ENCODE measurements around the gene NFIA. TPM values are rescaled to one million over a fixed set of nuclear protein-coding genes. Genes with fewer than 3 reads are reported as not detected.

The NFIA gene
- total RNA-seq, 3 donors from 2014 or later: 2.7 to 6.9 (median 5.8) TPM

- no peaks in the 10 kb centered on the region for H3K36me3 Mint-ChIP-seq (ENCODE audit: insufficient read depth)
- no peak for DNase-seq
- no peaks in the 10 kb centered on the region for H3K9me3 Mint-ChIP-seq
- no peaks in the 10 kb centered on the region for H3K27me3 Mint-ChIP-seq (ENCODE audit: low read depth)
- H3K4me3 Mint-ChIP-seq: no peak overlapping the region
- no peaks in the 10 kb centered on the region for H3K4me1 Mint-ChIP-seq (ENCODE audit: low read depth)
- no peak for ATAC-seq
Measured at GRCh38 chr1:61184714-61185106, 102.3 kb downstream of the NFIA start.

- Mint-ChIP-seq H3K36me3 (ENCODE audit: insufficient read depth) (no peaks in the 10 kb centered on the region), H3K4me1 (ENCODE audit: low read depth) (no peaks in the 10 kb centered on the region)
Measured at GRCh38 chr1:61186753-61187152, 104.4 kb downstream of the NFIA start.

GRCh38 chr1:61187352-61188086 lies 105.2 kb downstream of the NFIA start:
- H3K4me1 Mint-ChIP-seq (ENCODE audit: low read depth): no peaks in the 10 kb centered on the region
- H3K27me3 Mint-ChIP-seq (ENCODE audit: low read depth): no peaks in the 10 kb centered on the region
- no peak overlapping the region for H3K4me3 Mint-ChIP-seq
- ATAC-seq (no peak), DNase-seq (no peak)
- H3K36me3 Mint-ChIP-seq (ENCODE audit: insufficient read depth): no peaks in the 10 kb centered on the region
- H3K9me3 Mint-ChIP-seq: no peaks in the 10 kb centered on the region

More at GRCh38 chr1:61186753-61187152, 104.4 kb downstream of the NFIA start:
- H3K27me3 Mint-ChIP-seq (ENCODE audit: low read depth): no peaks in the 10 kb centered on the region
- no peak for DNase-seq
- no peak for ATAC-seq
- H3K9me3 Mint-ChIP-seq: no peaks in the 10 kb centered on the region
- H3K4me3 Mint-ChIP-seq: no peak overlapping the region

DNA sequence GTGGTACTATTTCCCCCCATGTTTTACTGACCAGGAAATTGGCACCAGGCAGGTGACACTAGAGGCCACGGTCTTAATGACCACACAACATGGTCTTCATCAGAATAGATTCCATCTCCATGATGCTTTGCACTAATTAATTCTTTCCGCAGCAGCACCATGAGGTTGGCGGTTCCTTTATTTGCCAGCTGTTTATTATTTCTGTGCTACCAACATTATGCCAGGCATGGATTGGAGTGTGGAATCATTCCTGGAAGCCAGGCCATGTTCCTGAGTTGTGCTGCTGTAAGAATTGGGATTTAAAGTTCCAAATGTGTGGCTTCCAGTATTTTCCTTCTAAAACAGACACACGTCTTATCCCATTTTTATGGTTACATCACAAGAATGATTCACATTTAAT lies 107.8 kb downstream of the NFIA start:
- ATAC-seq (no peak), DNase-seq (no peak)
- Mint-ChIP-seq H3K4me1 (ENCODE audit: low read depth) (no peaks in the 10 kb centered on the region), H3K36me3 (ENCODE audit: insufficient read depth) (no peaks in the 10 kb centered on the region), H3K9me3 (no peaks in the 10 kb centered on the region), H3K27me3 (ENCODE audit: low read depth) (no peaks in the 10 kb centered on the region), H3K4me3 (no peak overlapping the region)

DNA sequence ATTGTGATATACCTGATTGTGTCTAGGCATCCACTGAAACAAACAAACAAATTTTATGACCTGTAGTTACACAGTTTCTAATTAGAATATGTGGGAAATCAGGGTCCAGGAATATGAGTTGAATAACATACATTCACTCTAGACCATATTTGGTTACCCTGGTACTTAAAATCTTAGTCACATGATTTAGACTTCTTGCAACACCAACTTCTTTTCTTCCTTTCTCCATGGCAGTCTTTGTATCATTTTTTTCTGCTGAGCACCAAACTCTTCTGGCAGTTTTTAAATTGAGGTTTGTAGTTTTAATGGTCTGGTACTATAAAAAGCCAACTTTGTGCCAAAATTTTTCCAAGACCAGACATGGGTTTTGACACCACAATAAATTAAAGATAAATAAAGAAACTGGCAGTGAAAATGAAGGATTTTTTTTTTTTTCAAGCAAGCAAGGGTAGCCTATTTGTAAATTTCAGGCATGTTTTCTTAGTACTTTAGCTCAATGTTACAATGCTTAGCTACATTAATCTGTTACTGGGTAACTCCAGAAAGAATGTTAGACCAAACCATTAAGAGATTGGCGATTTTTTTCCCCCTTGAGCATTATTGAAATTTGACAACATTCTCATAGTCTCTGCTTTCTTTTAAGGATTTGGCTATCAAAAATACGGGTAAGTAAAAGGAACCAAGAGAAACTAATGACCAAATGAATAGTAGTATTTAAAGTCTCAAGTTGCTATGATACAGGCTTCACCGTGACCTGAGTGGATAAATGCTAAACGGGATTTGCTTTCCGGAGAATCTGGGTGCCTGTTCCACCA lies 108.5 kb downstream of the NFIA start:
- H3K4me1 Mint-ChIP-seq (ENCODE audit: low read depth): no peaks in the 10 kb centered on the region
- H3K27me3 Mint-ChIP-seq (ENCODE audit: low read depth): no peaks in the 10 kb centered on the region
- no peak overlapping the region for H3K4me3 Mint-ChIP-seq

DNA sequence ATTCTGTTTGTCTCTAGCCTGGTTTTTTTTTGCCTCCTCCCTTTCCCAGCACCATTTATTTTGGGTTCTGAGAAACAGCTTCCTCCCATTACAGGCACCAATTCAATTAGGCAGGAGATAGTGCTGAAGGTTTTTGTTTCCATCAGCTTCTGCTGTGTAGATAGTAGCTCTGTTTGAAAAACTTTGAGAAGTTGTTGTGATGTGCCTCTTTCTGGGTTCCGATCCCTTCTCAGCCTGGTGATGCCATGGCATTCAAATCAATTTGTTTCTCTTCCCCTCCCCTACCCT lies 109.0 kb downstream of the NFIA start:
- H3K36me3 Mint-ChIP-seq (ENCODE audit: insufficient read depth): no peaks in the 10 kb centered on the region
- ATAC-seq (no peak), DNase-seq (no peak)
- H3K4me1 Mint-ChIP-seq (ENCODE audit: low read depth): no peaks in the 10 kb centered on the region
- no peaks in the 10 kb centered on the region for H3K27me3 Mint-ChIP-seq (ENCODE audit: low read depth)
- no peaks in the 10 kb centered on the region for H3K9me3 Mint-ChIP-seq
- no peak overlapping the region for H3K4me3 Mint-ChIP-seq

More for the DNA sequence above, 108.5 kb downstream of the NFIA start:
- ATAC-seq: no peak
- no peaks in the 10 kb centered on the region for H3K36me3 Mint-ChIP-seq (ENCODE audit: insufficient read depth)
- DNase-seq: no peak
- no peaks in the 10 kb centered on the region for H3K9me3 Mint-ChIP-seq

DNA sequence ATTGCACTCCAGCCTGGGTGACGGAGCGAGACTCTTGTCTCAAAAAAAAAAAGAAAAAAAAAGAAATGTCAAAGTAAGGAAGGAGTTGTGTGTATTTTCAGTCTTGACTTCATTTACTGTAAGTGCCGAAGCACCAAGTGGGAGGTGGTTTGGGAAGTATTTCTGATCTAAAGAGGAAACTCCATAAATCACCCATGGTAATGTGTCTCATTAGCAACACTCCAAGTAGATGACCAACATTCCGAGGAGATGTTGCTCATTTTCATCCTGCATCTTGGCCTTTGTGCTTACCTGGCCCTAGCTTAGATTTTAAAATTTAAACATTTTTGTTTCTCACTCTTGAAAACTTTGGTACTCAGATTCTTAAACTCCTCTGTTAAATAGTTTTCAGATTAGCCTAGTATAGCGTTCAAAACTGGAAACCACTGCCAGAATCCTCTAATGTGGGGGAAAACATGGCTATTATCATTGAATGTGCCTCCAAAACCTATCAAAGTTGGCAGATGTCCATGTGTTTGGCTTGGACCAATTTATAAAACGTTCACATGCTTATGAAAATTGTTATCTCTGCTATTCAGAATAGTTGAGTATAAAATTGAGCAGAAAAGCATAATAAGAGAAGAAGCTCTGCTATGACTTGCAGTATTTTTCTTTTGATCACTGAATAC lies 110.4 kb downstream of the NFIA start:
- Mint-ChIP-seq H3K9me3 (no peaks in the 10 kb centered on the region), H3K27me3 (ENCODE audit: low read depth) (no peaks in the 10 kb centered on the region), H3K36me3 (ENCODE audit: insufficient read depth) (no peaks in the 10 kb centered on the region), H3K4me1 (ENCODE audit: low read depth) (no peaks in the 10 kb centered on the region), H3K4me3 (no peak overlapping the region)
- ATAC-seq (no peak), DNase-seq (no peak)

GRCh38 chr1:61193808-61194207 lies 111.4 kb downstream of the NFIA start:
- H3K9me3 Mint-ChIP-seq: no peaks in the 10 kb centered on the region
- H3K4me1 Mint-ChIP-seq (ENCODE audit: low read depth): no peaks in the 10 kb centered on the region
- H3K27me3 Mint-ChIP-seq (ENCODE audit: low read depth): no peaks in the 10 kb centered on the region
- DNase-seq: no peak
- ATAC-seq: no peak
- H3K36me3 Mint-ChIP-seq (ENCODE audit: insufficient read depth): no peaks in the 10 kb centered on the region
- H3K4me3 Mint-ChIP-seq: no peak overlapping the region

DNA sequence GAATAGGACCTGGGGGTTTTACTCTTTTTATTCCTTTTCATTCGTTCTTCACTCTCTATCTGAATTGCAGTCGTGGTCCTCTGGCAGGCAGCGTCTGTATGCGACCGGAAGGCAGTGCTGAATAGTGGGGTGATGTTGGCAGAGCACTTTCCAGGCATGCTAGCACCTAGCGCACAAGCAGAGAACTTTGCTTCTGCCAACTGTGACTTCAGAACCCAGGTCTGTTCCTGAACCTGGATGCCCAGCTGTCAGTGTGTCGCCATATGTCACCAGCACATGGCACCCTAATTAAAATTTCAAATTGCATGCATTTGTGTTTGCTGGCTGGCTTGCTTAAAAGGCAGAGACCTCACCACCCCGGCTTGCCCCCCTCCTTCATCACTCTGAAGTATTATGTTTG lies 116.2 kb downstream of the NFIA start:
- DNase-seq: no peak
- H3K4me1 Mint-ChIP-seq (ENCODE audit: low read depth): no peaks in the 10 kb centered on the region
- H3K27me3 Mint-ChIP-seq (ENCODE audit: low read depth): no peaks in the 10 kb centered on the region
- no peaks in the 10 kb centered on the region for H3K9me3 Mint-ChIP-seq
- no peaks in the 10 kb centered on the region for H3K36me3 Mint-ChIP-seq (ENCODE audit: insufficient read depth)
- H3K4me3 Mint-ChIP-seq: no peak overlapping the region
- ATAC-seq: no peak

DNA sequence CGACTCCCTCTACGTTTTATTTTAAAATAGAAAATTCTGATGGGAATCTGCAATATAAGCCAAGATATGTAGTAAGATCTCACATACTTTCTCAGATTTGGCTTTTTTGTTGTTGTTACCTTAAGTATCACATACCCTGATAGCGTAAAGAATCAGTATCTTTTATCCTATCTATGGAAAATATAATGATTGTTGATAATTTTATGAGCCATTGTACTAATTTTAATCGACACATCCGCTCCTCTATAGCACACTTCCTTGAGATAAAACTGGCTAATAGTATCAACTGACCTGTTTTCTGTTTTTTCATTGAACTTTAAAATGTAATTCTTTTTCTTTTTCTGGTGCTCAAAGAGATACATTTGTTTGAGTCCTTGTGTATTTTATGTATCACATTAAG lies 118.7 kb downstream of the NFIA start:
- H3K27me3 Mint-ChIP-seq (ENCODE audit: low read depth): no peaks in the 10 kb centered on the region
- no peaks in the 10 kb centered on the region for H3K9me3 Mint-ChIP-seq
- DNase-seq (no peak), ATAC-seq (no peak)
- H3K36me3 Mint-ChIP-seq (ENCODE audit: insufficient read depth): no peaks in the 10 kb centered on the region
- H3K4me3 Mint-ChIP-seq: no peak overlapping the region
- H3K4me1 Mint-ChIP-seq (ENCODE audit: low read depth): no peaks in the 10 kb centered on the region

DNA sequence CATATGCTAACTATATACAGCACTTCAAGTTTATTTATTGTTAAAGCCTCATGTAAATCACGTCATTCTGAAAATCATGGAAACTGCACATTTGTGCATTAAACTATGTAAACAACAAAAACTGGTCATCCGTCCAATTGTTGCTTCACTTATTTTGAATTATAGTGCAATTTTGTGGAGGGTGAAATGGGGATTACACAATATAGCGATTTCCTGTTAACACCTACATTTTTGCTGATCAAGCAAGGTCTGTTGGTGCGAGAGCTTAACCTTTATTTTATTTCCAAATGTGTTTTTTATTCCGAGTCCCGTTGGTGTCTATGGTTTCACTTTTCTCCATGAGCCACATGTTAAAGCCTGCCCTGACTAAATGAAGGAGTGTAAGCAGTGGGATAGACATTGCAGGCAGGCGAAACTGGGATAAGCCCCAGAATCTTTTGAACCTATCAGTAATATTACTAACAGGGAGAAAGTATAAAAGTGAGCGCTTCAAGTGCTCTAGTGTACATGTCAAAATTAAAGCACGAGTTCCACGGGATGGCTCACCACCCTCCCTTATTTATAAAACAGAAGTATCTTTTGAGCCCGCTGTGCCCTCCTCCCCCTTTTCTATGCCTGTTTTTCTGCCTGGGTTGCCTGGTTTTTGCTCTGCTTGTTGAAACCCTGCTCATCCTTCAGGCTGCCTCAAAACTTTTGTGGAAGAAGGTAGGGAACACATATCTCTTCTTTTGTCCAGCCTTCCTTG lies 120.7 kb downstream of the NFIA start:
- Mint-ChIP-seq H3K4me3 (no peak overlapping the region), H3K9me3 (no peaks in the 10 kb centered on the region), H3K27me3 (ENCODE audit: low read depth) (no peaks in the 10 kb centered on the region), H3K4me1 (ENCODE audit: low read depth) (no peaks in the 10 kb centered on the region), H3K36me3 (ENCODE audit: insufficient read depth) (no peaks in the 10 kb centered on the region)
- ATAC-seq: no peak
- no peak for DNase-seq

DNA sequence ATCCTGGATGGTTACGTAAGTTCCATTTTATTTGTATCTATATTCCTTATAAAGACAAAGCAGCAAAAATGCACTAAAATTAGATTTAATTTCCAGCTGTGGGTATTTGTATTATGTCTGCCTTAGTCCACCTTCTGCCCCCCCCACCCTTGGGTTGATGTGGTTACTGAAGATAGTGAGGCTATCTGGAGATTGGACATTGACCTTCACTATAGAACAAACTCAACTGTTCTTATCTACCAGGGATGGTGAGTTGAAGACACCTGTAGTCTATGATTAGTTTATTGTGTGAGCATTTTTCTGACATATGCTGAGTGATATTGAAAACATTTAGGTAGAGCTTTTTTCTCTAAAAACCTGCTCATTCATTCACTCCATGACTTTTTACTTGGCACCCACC lies 122.2 kb downstream of the NFIA start:
- no peaks in the 10 kb centered on the region for H3K27me3 Mint-ChIP-seq (ENCODE audit: low read depth)
- H3K4me1 Mint-ChIP-seq (ENCODE audit: low read depth): no peaks in the 10 kb centered on the region
- H3K36me3 Mint-ChIP-seq (ENCODE audit: insufficient read depth): no peaks in the 10 kb centered on the region
- ATAC-seq: no peak
- DNase-seq: no peak
- H3K4me3 Mint-ChIP-seq: no peak overlapping the region
- H3K9me3 Mint-ChIP-seq: no peaks in the 10 kb centered on the region

DNA sequence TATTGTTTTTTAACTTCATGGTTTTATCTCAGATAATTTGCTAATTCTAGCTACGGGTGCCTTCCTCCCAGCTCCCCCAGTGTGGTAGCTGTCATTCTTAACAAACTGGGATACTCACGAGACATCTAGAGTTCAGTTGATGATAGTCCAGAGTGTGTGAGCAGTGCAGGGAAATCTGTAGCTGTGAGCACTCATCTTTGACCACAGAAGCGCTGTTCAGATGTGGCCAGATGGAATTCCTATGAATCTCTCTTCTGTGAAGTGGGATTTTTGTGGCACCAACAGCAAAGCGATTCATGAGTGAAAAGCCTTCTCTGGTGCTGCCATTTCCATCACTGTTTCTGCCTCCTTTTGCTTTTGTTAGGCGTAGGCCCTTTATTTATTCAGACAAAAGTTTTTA lies 125.1 kb downstream of the NFIA start:
- Mint-ChIP-seq H3K9me3 (no peaks in the 10 kb centered on the region), H3K4me1 (ENCODE audit: low read depth) (no peaks in the 10 kb centered on the region), H3K27me3 (ENCODE audit: low read depth) (no peaks in the 10 kb centered on the region), H3K4me3 (no peak overlapping the region), H3K36me3 (ENCODE audit: insufficient read depth) (no peaks in the 10 kb centered on the region)
- no peak for DNase-seq
- ATAC-seq: no peak

DNA sequence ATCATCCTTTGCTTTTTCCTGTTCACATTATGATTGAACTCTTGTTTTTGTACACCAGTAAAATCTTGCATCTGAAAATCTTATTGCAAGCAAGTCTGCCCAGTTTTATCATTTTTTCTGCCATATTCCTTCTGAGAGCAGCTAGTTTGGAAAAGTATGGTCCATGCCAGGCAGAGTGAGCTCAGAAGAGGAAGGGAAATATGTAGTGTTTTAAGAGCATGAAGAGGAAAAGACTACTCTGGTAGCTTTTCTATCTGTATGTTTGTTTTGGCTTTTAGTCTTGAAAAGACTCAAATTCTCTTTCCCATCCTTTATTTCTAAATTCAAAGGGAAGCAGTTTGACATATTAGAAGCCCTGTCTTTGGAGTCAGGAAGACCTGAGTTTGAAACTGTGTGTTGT lies 125.8 kb downstream of the NFIA start:
- Mint-ChIP-seq H3K9me3 (no peaks in the 10 kb centered on the region), H3K4me3 (no peak overlapping the region), H3K36me3 (ENCODE audit: insufficient read depth) (no peaks in the 10 kb centered on the region), H3K4me1 (ENCODE audit: low read depth) (no peaks in the 10 kb centered on the region), H3K27me3 (ENCODE audit: low read depth) (no peaks in the 10 kb centered on the region)
- DNase-seq (no peak), ATAC-seq (no peak)

Data from activated T-cell treated with anti-CD3 and anti-CD28 coated beads, Interleukin-2, amount 50 U/mL, for 4 hours (primary cell).